ENCODE measurements around the gene AVL9. TPM values are rescaled to one million over a fixed set of nuclear protein-coding genes. Genes with fewer than 3 reads are reported as not detected.

The AVL9 gene
- polyA plus RNA-seq, 1 of the 3 experiments (the other 2 are of a cell fraction) = 8.9 TPM

DNA sequence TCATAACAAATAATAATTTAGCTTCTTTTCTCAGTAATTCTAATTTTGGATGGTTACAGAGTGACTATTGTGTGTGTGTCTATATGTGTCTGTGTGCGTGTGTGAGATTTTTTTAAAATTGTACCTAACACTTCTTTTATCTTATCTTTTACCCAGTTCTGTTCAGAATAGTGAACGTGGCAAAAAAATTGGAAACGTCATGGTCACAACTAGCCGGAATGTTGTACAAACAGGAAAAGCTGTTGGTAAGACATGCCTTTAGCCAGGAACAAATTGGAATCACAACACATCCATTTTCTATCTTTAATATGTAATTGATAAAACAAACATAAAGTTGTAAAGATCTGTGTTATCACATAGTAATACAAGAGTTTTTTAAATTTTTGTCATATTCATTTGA lies 85.4 kb downstream of the AVL9 start:
- Histone ChIP-seq H3K79me2 (ENCODE audit: insufficient read depth) (no peaks in the 10 kb centered on the region), H3F3A (replicated peaks; ENCODE audit: insufficient read depth) (peaks cover 28% of the 10 kb centered on the region), H3K9ac (no peak overlapping the region), H4K20me1 (ENCODE audit: insufficient read depth) (no peaks in the 10 kb centered on the region), H3K4me2 (no peak overlapping the region), H3K36me3 (replicated peaks in 1 of 2; ENCODE audit: control insufficient read depth in 1 of 2, insufficient read depth in 2 of 2, low read length in 1 of 2) (peaks cover 76 to 89% of the 10 kb centered on the region in 2 experiments), H3K27ac (ENCODE audit: low read depth in 2 of 2, low read length in 1 of 2) (no peak overlapping the region), H3K4me1 (ENCODE audit: control insufficient read depth in 1 of 2, insufficient read depth in 2 of 2, low read depth in 1 of 2, low read length in 1 of 2) (peaks cover 0 to 7% of the 10 kb centered on the region in 2 experiments; a peak in 2 of 4 replicates), H2AFZ (ENCODE audit: low read depth) (no peak overlapping the region), H3K9me2 (no peaks in the 10 kb centered on the region), H3K9me3 (no peaks in the 10 kb centered on the region), H3K4me3 (ENCODE audit: low read depth in 2 of 2, low read length in 1 of 2) (no peak overlapping the region), H3K27me3 (ENCODE audit: insufficient read depth) (no peaks in the 10 kb centered on the region)
- DNase-seq = no peak
- ChIA-PET CTCF (no interaction called here), POLR2A (no interaction called here)
- 94% methylated on average over 4 of the region's 4 CpGs for WGBS (ENCODE audit: low lambda C conversion rate)
- TF ChIP-seq RXRA (IDR thresholded peaks at IDR 0.05; ENCODE audit: borderline replicate concordance, low read depth) (no peak), SMC3 (IDR thresholded peaks at IDR 0.05; ENCODE audit: low read depth, low read length) (no peak), FOSL2 (IDR thresholded peaks at IDR 0.05; ENCODE audit: borderline replicate concordance, low read depth) (no peak), RCOR1 (IDR thresholded peaks at IDR 0.05; ENCODE audit: low read length) (no peak), ZBTB33 (IDR thresholded peaks at IDR 0.05; ENCODE audit: borderline replicate concordance, low read depth) (no peak), TAF1 (IDR thresholded peaks at IDR 0.05; ENCODE audit: borderline replicate concordance, low read depth, low read length) (no peak), SIN3A (IDR thresholded peaks at IDR 0.05; ENCODE audit: borderline replicate concordance, low read depth, low read length) (no peak), GATA2 (CRISPR knock-in tag; IDR thresholded peaks at IDR 0.05) (no peak), ELF1 (IDR thresholded peaks at IDR 0.05) (no peak), USF1 (IDR thresholded peaks at IDR 0.05; ENCODE audit: borderline replicate concordance, low read depth) (no peak), TCF12 (IDR thresholded peaks at IDR 0.05) (no peak), POLR2AphosphoS5 (IDR thresholded peaks at IDR 0.05; ENCODE audit: low read depth, low read length) (no peak), RAD21 (IDR thresholded peaks at IDR 0.05; ENCODE audit: low read length) (no peak), FOXJ3 (CRISPR knock-in tag; IDR thresholded peaks at IDR 0.05) (no peak), NRF1 (IDR thresholded peaks at IDR 0.05; ENCODE audit: low read depth, low read length) (no peak), JUND (IDR thresholded peaks at IDR 0.05) (no peak)
- TF ChIP-seq, protein P1, sequence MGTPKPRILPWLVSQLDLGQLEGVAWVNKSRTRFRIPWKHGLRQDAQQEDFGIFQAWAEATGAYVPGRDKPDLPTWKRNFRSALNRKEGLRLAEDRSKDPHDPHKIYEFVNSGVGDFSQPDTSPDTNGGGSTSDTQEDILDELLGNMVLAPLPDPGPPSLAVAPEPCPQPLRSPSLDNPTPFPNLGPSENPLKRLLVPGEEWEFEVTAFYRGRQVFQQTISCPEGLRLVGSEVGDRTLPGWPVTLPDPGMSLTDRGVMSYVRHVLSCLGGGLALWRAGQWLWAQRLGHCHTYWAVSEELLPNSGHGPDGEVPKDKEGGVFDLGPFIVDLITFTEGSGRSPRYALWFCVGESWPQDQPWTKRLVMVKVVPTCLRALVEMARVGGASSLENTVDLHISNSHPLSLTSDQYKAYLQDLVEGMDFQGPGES (IDR thresholded peaks at IDR 0.05; ENCODE audit: low read depth, low read length) = no peak
